HG02884 (cell line): ENCODE measurements around the gene RELN.

ENCODE experiments used
- ATAC-seq: cut with Tn5 transposase; IDR thresholded peaks from one replicate; pipeline ENCODE4 v1.9.1; 2021; ENCODE audit warnings: mild to moderate bottlenecking, moderate library complexity; ENCODE audit not compliant: unreplicated experiment

The RELN gene

GRCh38 chr7:103580031-103580430 lies 409.4 kb downstream of the RELN start:
- ATAC-seq: no peak

- no peak for ATAC-seq
Measured at GRCh38 chr7:103577059-103577458, 412.4 kb downstream of the RELN start.

GRCh38 chr7:103576641-103577040 lies 412.8 kb downstream of the RELN start:
- no peak for ATAC-seq

GRCh38 chr7:103574576-103574975 lies 414.9 kb downstream of the RELN start:
- ATAC-seq: no peak

GRCh38 chr7:103573479-103574058 lies 415.9 kb downstream of the RELN start:
- no peak for ATAC-seq

- ATAC-seq: no peak
Measured at GRCh38 chr7:103571586-103571985, 417.9 kb downstream of the RELN start.

- ATAC-seq: no peak
Measured at GRCh38 chr7:103569621-103570305, 419.7 kb downstream of the RELN start.

- no peak for ATAC-seq
Measured at GRCh38 chr7:103564416-103564815, 425.0 kb downstream of the RELN start.

GRCh38 chr7:103560136-103560535 lies 429.3 kb downstream of the RELN start:
- ATAC-seq: no peak

GRCh38 chr7:103551016-103551415 lies 438.4 kb downstream of the RELN start:
- ATAC-seq: no peak

GRCh38 chr7:103549786-103550185 lies 439.7 kb downstream of the RELN start:
- ATAC-seq: no peak

- ATAC-seq: no peak
Measured at GRCh38 chr7:103547451-103548284, 441.8 kb downstream of the RELN start.

- no peak for ATAC-seq
Measured at GRCh38 chr7:103542470-103542869, 447.0 kb downstream of the RELN start.

GRCh38 chr7:103541947-103542346 lies 447.5 kb downstream of the RELN start:
- ATAC-seq: no peak

- no peak for ATAC-seq
Measured at GRCh38 chr7:103541026-103541425, 448.4 kb downstream of the RELN start.

GRCh38 chr7:103540338-103540737 lies 449.1 kb downstream of the RELN start:
- ATAC-seq: no peak

- ATAC-seq: no peak
Measured at GRCh38 chr7:103539875-103540274, 449.6 kb downstream of the RELN start.

GRCh38 chr7:103538964-103539709 lies 450.3 kb downstream of the RELN start:
- ATAC-seq: no peak

- ATAC-seq: no peak
Measured at GRCh38 chr7:103533761-103534160, 455.7 kb downstream of the RELN start.

- no peak for ATAC-seq
Measured at GRCh38 chr7:103532955-103533354, 456.5 kb downstream of the RELN start.

GRCh38 chr7:103528152-103528551 lies 461.3 kb downstream of the RELN start:
- no peak for ATAC-seq
